IPS DF 4.7 (cell line): ENCODE measurements around the gene TRAF3.
"Not testable (repeated sequence)": the region's sequence is repeated elsewhere in the genome, so short reads cannot be mapped to it uniquely, and the experiment has no call there.

Experiments used
- DNase-seq: peaks from one replicate; pipeline ENCODE4 v3.0.0-alpha.2; 2013; ENCODE audit warnings: low spot score; ENCODE audit errors: extremely low read depth

Gene TRAF3

DNA sequence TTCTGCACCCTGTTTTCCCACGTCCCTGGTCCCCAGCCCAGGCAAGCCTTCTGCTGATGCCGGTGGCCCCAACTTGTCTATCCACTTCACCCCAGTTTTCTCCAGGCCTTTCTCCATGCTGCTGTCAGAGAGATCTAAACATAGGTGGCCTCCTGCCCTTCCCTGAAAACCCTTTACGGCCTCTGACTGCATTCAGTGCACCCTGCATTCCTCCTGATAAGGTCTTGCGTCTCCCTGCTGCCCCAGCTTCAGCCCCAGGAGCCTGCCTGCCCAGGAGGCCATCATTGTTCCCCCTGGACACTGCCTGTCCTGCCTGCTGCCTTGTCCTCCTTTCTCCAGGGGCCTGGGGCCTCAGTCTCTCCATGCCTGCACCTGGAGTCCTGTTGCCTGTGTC lies 29.8 kb downstream of the TRAF3 start:
- DNase-seq, result no peak

DNA sequence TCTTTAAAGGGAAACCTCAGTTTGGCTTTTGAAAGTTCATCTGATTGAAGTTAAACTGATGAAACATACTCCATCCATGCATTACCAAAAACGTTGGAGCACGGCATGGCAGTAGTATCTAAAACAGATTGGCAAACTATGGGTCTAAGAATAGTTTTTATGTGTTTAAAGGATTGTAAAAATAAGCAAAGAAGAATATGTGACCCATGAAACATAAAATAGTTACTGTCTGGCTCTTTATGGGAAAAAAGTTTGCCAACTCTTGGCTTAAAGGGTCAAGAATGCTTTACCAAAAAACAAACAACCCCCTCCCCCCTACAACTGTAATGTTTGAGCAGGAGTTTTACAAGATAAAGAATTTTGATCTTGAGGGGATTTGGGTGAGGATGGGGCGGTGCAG lies 32.6 kb downstream of the TRAF3 start:
- DNase-seq, result no peak

DNA sequence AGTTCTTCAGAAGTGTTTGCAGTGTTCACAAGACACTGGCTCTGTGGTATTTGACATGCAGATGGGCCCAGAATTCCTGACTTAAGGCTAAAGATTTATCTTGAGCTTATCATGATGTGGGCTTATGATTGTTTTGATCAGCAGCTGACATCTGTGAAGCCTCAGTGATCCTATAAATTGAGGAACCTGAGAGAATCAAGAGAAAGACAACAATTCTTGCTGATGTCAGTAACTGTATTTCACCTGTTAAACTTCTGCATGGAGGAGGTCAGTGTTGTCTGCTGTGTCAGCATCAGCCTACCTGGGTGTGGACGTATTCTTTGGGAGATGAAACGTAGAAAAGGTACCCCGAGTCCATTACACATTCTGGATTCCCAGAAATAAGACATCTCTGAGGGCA lies 33.3 kb downstream of the TRAF3 start:
- DNase-seq, result no peak

- DNase-seq, result no peak
Observed at GRCh38 chr14:102811254-102811963, 34.2 kb downstream of the TRAF3 start.

- no peak for DNase-seq
Observed at GRCh38 chr14:102811971-102812370, 34.7 kb downstream of the TRAF3 start.

DNA sequence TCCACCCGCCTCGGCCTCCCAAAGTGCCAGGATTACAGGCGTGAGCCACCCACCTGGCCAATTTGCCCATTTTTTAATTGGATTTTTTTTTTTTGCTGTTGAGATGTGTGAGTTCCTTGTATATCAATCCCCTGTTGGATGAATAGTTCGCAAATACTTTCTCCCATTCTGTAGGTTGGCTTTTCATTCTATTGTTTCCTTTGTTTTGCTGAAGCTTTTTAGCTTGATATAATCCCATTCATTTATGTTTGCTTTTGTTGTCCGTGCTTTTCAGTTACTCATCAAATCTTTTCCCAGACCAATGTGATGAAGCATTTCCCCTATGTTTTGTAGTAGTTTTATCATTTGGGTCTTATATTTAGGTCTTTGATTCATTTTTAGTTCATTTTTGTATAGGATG lies 36.4 kb downstream of the TRAF3 start:
- DNase-seq, result no peak

DNA sequence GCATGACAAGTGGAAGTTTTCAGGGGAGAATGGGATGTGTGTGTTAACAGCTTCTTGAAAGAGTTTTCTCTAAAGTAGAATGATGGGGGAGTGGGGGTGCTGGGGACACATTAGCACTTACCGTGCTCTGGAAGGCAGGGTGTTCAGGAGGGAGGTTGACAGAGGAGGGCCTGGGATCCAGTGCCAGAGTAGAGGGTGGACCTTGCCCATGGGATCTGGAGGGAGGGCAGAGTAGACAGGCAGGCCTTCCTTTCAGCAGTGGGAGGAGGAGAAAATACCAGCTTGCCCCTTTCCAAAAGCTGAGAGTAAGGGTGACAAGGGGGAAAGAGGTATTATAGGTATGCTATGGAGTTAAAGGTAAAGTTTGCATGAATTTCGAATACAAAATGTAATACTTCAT lies 40.1 kb downstream of the TRAF3 start:
- no peak for DNase-seq

GRCh38 chr14:102817942-102818940 lies 41.0 kb downstream of the TRAF3 start:
- no peak for DNase-seq

- DNase-seq, result no peak
Observed at GRCh38 chr14:102819176-102819628, 42.0 kb downstream of the TRAF3 start.

- DNase-seq, result no peak
Observed at GRCh38 chr14:102819747-102820330, 42.6 kb downstream of the TRAF3 start.

DNA sequence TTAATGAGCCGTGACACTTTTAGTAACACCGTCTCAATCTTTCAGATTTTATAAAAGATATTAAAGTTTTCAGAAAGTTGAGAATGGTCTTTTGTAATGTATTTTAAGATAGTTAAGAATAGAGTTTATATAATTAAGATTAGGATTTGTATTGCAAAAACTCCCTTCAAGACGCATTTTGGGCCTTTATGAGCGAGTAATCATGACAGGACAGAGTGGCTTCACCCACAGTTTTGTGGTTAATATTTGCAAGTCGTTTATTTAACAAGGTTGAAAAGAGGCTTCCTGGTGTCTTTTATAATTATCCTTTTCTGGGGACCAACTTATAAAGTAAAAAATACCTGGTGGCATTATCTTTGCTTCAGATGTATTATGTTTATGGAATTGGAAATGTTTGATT lies 44.0 kb downstream of the TRAF3 start:
- DNase-seq, result no peak

GRCh38 chr14:102822311-102822863 lies 45.1 kb downstream of the TRAF3 start:
- DNase-seq, result no peak

GRCh38 chr14:102822887-102823286 lies 45.6 kb downstream of the TRAF3 start:
- not testable (repeated sequence) for DNase-seq

GRCh38 chr14:102823546-102823945 lies 46.3 kb downstream of the TRAF3 start:
- DNase-seq, result no peak

- no peak for DNase-seq
Observed at GRCh38 chr14:102824832-102825231, 47.6 kb downstream of the TRAF3 start.

DNA sequence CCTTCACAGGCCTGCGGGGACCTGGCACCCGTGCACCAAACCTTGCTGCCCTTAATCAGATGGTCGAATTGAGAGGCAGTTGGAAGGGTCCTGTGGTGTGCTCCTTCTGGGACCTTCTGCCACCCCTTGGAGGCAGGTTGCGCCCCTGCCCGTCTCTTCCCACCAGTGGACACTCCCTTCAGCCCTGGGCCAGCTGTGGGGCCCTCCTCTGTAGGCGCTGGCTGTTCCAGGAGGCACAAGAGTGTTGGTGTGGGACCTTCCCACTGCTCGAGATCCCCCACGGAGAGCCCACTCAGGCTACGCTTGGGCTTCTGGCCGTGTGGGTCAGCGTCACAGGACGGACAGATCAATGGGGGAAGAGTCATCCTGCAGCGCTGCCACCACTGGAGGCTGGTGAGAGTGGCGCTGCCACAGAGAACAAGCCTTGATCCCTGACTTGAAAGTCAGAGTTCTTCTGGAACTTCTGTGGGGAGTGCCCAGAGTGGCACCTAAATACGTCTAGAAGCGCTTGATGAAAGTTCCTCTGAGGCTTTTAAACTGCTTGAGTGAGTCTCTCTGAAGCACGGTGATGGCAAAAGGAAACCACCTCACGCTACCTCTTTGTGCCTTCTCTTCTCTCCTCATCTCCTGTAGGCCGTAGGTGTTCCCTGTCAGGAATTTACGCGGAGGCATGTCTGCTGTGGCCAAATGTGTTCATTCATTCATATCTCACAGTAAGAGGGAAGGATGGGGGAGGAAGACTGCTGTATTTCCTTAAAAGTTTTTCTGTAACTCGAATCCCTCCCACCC lies 48.3 kb downstream of the TRAF3 start:
- no peak for DNase-seq

DNA sequence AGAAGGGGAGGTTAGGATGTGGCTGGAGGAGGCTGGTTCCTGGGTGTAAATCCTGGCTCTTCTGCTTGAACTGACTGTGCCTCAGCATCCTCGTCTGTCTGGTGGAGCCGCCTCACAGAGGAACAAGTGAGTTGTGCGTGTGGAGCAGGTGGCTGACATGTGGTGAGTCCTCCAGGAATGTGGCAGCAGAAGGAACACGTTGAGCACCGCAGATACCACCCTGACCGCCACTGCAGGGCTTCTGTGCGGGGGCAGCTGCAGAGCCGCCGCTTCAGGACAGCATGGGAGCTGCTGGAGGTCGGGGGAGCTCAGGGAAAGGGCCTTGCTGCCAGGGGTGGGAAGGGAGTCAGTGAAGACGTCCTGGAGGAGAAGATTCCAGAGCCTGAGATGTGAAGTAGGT lies 48.9 kb downstream of the TRAF3 start:
- DNase-seq, result no peak

- DNase-seq, result no peak
Observed at GRCh38 chr14:102826751-102827675, 49.8 kb downstream of the TRAF3 start.

- no peak for DNase-seq
Observed at GRCh38 chr14:102827716-102828115, 50.5 kb downstream of the TRAF3 start.

DNA sequence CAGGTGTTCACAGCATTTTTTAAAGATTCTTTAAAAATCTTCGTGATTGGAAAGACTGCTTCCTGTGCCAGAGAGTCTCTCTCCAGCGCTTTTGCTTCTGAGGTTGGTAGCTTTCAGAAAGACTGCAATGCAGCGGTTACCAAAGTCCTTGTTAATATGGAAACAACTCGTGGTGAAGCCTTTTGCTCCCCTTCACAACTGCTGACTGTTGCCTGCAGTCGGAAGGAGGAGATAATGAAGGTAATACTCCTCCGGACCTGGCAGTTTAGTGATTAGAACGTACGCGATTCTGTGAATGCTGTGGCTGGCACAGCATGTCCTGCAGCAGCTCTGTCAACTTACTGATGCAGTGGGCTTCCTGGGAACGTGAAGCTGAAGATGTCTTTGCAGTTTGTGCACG lies 50.9 kb downstream of the TRAF3 start:
- DNase-seq, result no peak
